K562 (cell line): ENCODE results near the gene NR5A2. TPM values are rescaled to one million over a fixed set of nuclear protein-coding genes. Genes with fewer than 3 reads are reported as not detected.

Experiments used
- ADNP ChIP-seq: fragments of 200-800 bp; sonication (Bioruptor generic); IDR thresholded peaks from 2 replicates; pipeline ENCODE4 v1.6.1; 2016; ENCODE audit warnings: missing genetic modification characterization, missing compliant biosample characterization
- CC2D1A ChIP-seq: fragments of 450-650 bp; IDR thresholded peaks from 2 replicates; pipeline ENCODE4 v1.6.1; 2017; ENCODE audit warnings: mild to moderate bottlenecking
- E2F4 ChIP-seq: sonication (generic); formaldehyde crosslinking; IDR thresholded peaks from 2 replicates; pipeline ENCODE4 v1.8.0; 2022; ENCODE audit warnings: mild to moderate bottlenecking, low read depth, missing genetic modification reagents
- KDM4B ChIP-seq, 2 experiments: fragments of 450-650 bp in 1 of 2; sonication (generic) in 1 of 2; IDR thresholded peaks; 2 replicates each; pipeline ENCODE4 v1.6.1; 2016 to 2017; ENCODE audit warnings: borderline replicate concordance in 2 of 2, antibody characterized with exemption in 1 of 2, low read depth in 1 of 2, mild to moderate bottlenecking in 1 of 2
- MAZ ChIP-seq, 2 experiments: fragments of 450-650 bp in 1 of 2; sonication (generic) in 1 of 2; formaldehyde crosslinking; IDR thresholded peaks in 1 of 2; conservative IDR thresholded peaks in 1 of 2; 2 replicates each; pipeline versions ENCODE4 v1.4.0 to v1.5.0; 2020; ENCODE audit warnings: mild to moderate bottlenecking in 1 of 2, missing genetic modification reagents in 1 of 2
- MTF1 ChIP-seq: fragments of 250-450 bp; sonication (Bioruptor Pico); IDR thresholded peaks from 2 replicates; pipeline ENCODE4 v1.9.0; 2021; ENCODE audit warnings: moderate library complexity, mild to moderate bottlenecking, inconsistent platforms, borderline replicate concordance
- PHF20 ChIP-seq: fragments of 450-650 bp; IDR thresholded peaks from 2 replicates; pipeline ENCODE4 v1.6.1; 2018; ENCODE audit not compliant: partially characterized antibody
- RERE ChIP-seq: sonication (generic); formaldehyde crosslinking; IDR thresholded peaks from 2 replicates; pipeline ENCODE4 v1.8.0; 2023; ENCODE audit warnings: missing genetic modification reagents, mild to moderate bottlenecking, borderline replicate concordance
- SLC30A9 ChIP-seq: fragments of 250-450 bp; sonication (Bioruptor Pico); IDR thresholded peaks from 2 replicates; pipeline ENCODE4 v1.8.0; 2022; ENCODE audit warnings: mild to moderate bottlenecking, moderate library complexity
- SREBF1 ChIP-seq: fragments of 150-350 bp; IDR thresholded peaks from 2 replicates; pipeline ENCODE4 v1.6.1; 2014; ENCODE audit warnings: antibody characterized with exemption, low read depth, low read length, borderline replicate concordance
- TAF1 ChIP-seq: IDR thresholded peaks from 2 replicates; pipeline ENCODE4 v1.6.1; 2011; ENCODE audit warnings: mild to moderate bottlenecking, low read length, moderate library complexity; ENCODE audit not compliant: insufficient read depth, control insufficient read depth, severe bottlenecking; ENCODE audit errors: extremely low read depth
- TRIM25 ChIP-seq: fragments of 450-650 bp; IDR thresholded peaks from 2 replicates; pipeline ENCODE4 v1.7.0; 2016; ENCODE audit warnings: borderline replicate concordance
- ZC3H11A ChIP-seq: IDR thresholded peaks from 2 replicates; pipeline ENCODE4 v1.6.1; 2012; ENCODE audit warnings: low read depth, low read length, improper control_type of control experiment
- ZNF280B ChIP-seq: fragments of 250-450 bp; sonication (Bioruptor Pico); IDR thresholded peaks from 2 replicates; pipeline ENCODE4 v1.5.1; 2021; ENCODE audit warnings: mild to moderate bottlenecking
- ZNF316 ChIP-seq: fragments of 450-650 bp; IDR thresholded peaks from 2 replicates; pipeline ENCODE4 v1.6.1; 2016
- ZNF445 ChIP-seq: fragments of 250-450 bp; sonication (Bioruptor Pico); IDR thresholded peaks from 2 replicates; pipeline ENCODE4 v1.4.0; 2020; ENCODE audit warnings: low read depth, mild to moderate bottlenecking, moderate library complexity
- ZNF696 ChIP-seq: fragments of 250-450 bp; sonication (Bioruptor Pico); conservative IDR thresholded peaks from 2 replicates; pipeline ENCODE4 v1.4.0; 2020; ENCODE audit warnings: mild to moderate bottlenecking, moderate library complexity
- polyA plus RNA-seq, 8 experiments: library from polyadenylated mRNA; depleted of rRNA in 4 of 8; stranded (reverse) in 5 of 8; unstranded in 3 of 8; fragments of >200 nt; fragmentation: Nextera tagmentation in 2 of 8; fragmentation: Illumina TruSeq in 1 of 8; extraction: Ambion mirVana in 2 of 8; extraction: Trizol in 1 of 8; gene quantifications; 2 replicates each; pipeline versions ENCODE4 v1.2.1 to v1.2.3, GENCODE V29; 2011 to 2014; ENCODE audit warnings: inconsistent platforms in 1 of 8, missing spikeins in 1 of 8
- total RNA-seq, 7 experiments: library from RNA; depleted of rRNA in 6 of 7; stranded (reverse); fragments of >200 nt in 6 of 7; fragmentation: Illumina TruSeq in 2 of 7; extraction: Trizol in 2 of 7; gene quantifications; 2 replicates each; pipeline versions ENCODE4 v1.2.1 to v1.2.3, GENCODE V29; 2011 to 2021; ENCODE audit warnings: low replicate concordance in 1 of 7

The NR5A2 gene
- total and polyA plus RNA-seq, 9 of the 15 experiments (the other 6 are each of a cell fraction or from before 2014, with no cell fraction given): 0.13 to 0.40 (median 0.29) TPM

- TF ChIP-seq MTF1 (CRISPR knock-in tag) (no peak), ZNF316 (no peak), PHF20 (no peak), TAF1 (no peak), CC2D1A (peak; percentile 94; the same call in 1 of the 2 replicates), SLC30A9 (no peak), KDM4B (IDR thresholded peaks at IDR 0.05; ENCODE audit: borderline replicate concordance in 2 of 2, low read depth in 1 of 2) (0 out of 4 replicates have a peak, but pooled peaks of 1 of the 2 experiments have one; percentile 36), TRIM25 (no peak), SREBF1 (no peak; the same call in 1 of the 2 replicates), MAZ (CRISPR knock-in tag; conservative IDR thresholded peaks at IDR 0.05 in 1 of 2, IDR thresholded peaks at IDR 0.05 in 1 of 2) (peak; percentile 58 to 87), ZNF280B (no peak), ADNP (no peak), RERE (CRISPR knock-in tag) (no peak), E2F4 (CRISPR knock-in tag) (no peak), ZC3H11A (no peak), ZNF445 (CRISPR knock-in tag) (0 out of 2 replicates have a peak, but pooled peaks have one; percentile 63), ZNF696 (CRISPR knock-in tag) (no peak)
These were observed 126.7 kb downstream of the NR5A2 start (continued) for GRCh38 chr1:200154069-200154767.
